ENCODE measurements around the gene SLC25A28. TPM values are rescaled to one million over a fixed set of nuclear protein-coding genes. Genes with fewer than 3 reads are reported as not detected.

Gene SLC25A28
- total RNA-seq, 1 experiment from 2014 or later = 31.0 TPM

DNA sequence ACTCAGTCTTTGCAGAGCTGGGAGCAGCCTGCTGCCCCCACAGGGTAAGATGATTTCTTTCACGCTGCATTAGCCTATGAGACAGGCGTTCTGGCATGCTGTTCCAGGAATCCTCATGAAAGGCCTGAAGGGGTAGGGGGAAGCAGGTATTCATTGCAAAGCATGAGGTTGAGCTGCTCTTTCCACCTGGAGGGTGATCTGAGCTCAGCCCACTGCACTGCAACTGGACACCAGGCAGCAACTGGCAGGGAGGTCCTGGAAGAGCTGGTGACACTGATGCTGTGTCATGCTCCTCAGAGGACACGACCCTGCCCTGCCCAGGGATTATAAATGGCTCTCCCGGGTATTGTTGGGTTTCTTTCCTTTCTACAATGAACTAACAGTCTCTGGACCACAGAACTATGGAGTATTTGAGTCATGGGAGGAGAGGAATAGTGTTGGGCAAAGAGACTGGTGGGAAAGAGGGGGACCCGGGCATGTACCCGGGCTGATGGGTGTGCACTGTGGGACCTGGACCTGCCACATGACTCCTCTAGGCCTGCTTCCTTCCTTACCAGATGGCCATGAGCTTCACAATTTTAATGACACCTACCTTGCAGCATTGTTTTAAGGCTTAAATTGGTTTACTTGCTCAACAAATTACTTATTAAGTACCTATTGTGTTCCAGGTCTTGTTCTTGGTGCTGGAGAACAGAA lies 24.3 kb downstream of the SLC25A28 start:
- no peaks in the 10 kb centered on the region for H3K4me1 ChIP-seq (ENCODE audit: insufficient read depth, low read length, poor library complexity, severe bottlenecking)
- no peak overlapping the region for H3K4me3 ChIP-seq (ENCODE audit: low read depth, low read length, poor library complexity, severe bottlenecking)
- BruUV-seq (replicated peaks) = no TSS peak
- no peak for DNase-seq (ENCODE audit: low spot score)
- H3K36me3 ChIP-seq (ENCODE audit: insufficient read depth, low read length, poor library complexity, severe bottlenecking) = no peaks in the 10 kb centered on the region
- ChIA-PET CTCF (no interaction called here), POLR2A (ENCODE audit: low non-redundant PET) (no interaction called here)
- H3K9me3 ChIP-seq (ENCODE audit: low read depth, low read length, poor library complexity, severe bottlenecking) = no peaks in the 10 kb centered on the region
- no peak overlapping the region for H3K27ac ChIP-seq (ENCODE audit: low read depth, low read length, poor library complexity, severe bottlenecking)
- H3K27me3 ChIP-seq (replicated peaks; ENCODE audit: insufficient read depth, low read depth, low read length, poor library complexity) = no peaks in the 10 kb centered on the region
- intact Hi-C loops (cut with micrococcal nuclease; ENCODE audit: unreplicated experiment) = no loop called here
- no peak for TF ChIP-seq CTCF (conservative IDR thresholded peaks at IDR 0.05; ENCODE audit: low read depth, low read length)
- TF ChIP-seq EZH2 (IDR thresholded peaks at IDR 0.05; ENCODE audit: borderline replicate concordance, low read depth, low read length, poor library complexity, severe bottlenecking) = no peak

GRCh38 chr10:99595236-99595635 lies 25.0 kb downstream of the SLC25A28 start:
- Histone ChIP-seq H3K27ac (ENCODE audit: low read depth, low read length, poor library complexity, severe bottlenecking) (no peak overlapping the region), H3K36me3 (ENCODE audit: insufficient read depth, low read length, poor library complexity, severe bottlenecking) (no peaks in the 10 kb centered on the region), H3K9me3 (ENCODE audit: low read depth, low read length, poor library complexity, severe bottlenecking) (no peaks in the 10 kb centered on the region), H3K27me3 (replicated peaks; ENCODE audit: insufficient read depth, low read depth, low read length, poor library complexity) (no peaks in the 10 kb centered on the region), H3K4me3 (ENCODE audit: low read depth, low read length, poor library complexity, severe bottlenecking) (no peak overlapping the region), H3K4me1 (ENCODE audit: insufficient read depth, low read length, poor library complexity, severe bottlenecking) (no peaks in the 10 kb centered on the region)
- TF ChIP-seq CTCF (conservative IDR thresholded peaks at IDR 0.05; ENCODE audit: low read depth, low read length) (no peak), EZH2 (IDR thresholded peaks at IDR 0.05; ENCODE audit: borderline replicate concordance, low read depth, low read length, poor library complexity, severe bottlenecking) (no peak)
- ChIA-PET POLR2A (ENCODE audit: low non-redundant PET) (interaction anchor here (0.7 kb wide), 1 partner anchor 165 kb away, joined by 8 read pairs; no protein-coding TSS in a partner anchor), CTCF (no interaction called here)
- no TSS peak for BruUV-seq (replicated peaks)
- no peak for DNase-seq (ENCODE audit: low spot score)
- intact Hi-C loops (cut with micrococcal nuclease; ENCODE audit: unreplicated experiment) = no loop called here

DNA sequence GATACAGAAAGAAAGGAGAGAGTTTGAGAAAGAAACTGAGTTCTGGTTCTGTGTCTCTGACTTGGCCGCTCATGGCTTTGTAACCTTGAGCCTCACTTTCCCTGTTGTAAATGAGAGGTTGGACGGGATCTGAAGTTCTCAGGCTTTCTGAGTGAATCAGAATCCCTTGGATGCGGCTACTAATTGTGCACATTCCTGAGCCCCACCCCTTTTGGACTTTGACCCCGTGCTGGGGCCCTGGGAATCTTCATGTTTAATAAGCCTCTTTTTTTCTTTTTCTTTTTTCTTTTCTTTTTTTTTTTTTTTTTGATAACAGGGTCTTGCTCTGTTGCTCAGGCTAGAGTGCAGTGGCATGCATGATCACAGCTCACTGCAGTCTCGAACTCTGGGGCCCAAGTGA lies 26.9 kb downstream of the SLC25A28 start:
- Histone ChIP-seq H3K9me3 (ENCODE audit: low read depth, low read length, poor library complexity, severe bottlenecking) (no peaks in the 10 kb centered on the region), H3K36me3 (ENCODE audit: insufficient read depth, low read length, poor library complexity, severe bottlenecking) (no peaks in the 10 kb centered on the region), H3K4me3 (ENCODE audit: low read depth, low read length, poor library complexity, severe bottlenecking) (no peak overlapping the region), H3K27ac (ENCODE audit: low read depth, low read length, poor library complexity, severe bottlenecking) (no peak overlapping the region), H3K4me1 (ENCODE audit: insufficient read depth, low read length, poor library complexity, severe bottlenecking) (no peaks in the 10 kb centered on the region), H3K27me3 (replicated peaks; ENCODE audit: insufficient read depth, low read depth, low read length, poor library complexity) (no peaks in the 10 kb centered on the region)
- ChIA-PET CTCF (no interaction called here), POLR2A (ENCODE audit: low non-redundant PET) (no interaction called here)
- no peak for TF ChIP-seq CTCF (conservative IDR thresholded peaks at IDR 0.05; ENCODE audit: low read depth, low read length)
- no peak for TF ChIP-seq EZH2 (IDR thresholded peaks at IDR 0.05; ENCODE audit: borderline replicate concordance, low read depth, low read length, poor library complexity, severe bottlenecking)
- no TSS peak for BruUV-seq (replicated peaks)
- DNase-seq (ENCODE audit: low spot score) = no peak
- intact Hi-C loops (cut with micrococcal nuclease; ENCODE audit: unreplicated experiment) = no loop called here

All from A673 (cell line).